RPMI7951 (cell line): ENCODE measurements around the gene ENTPD2. TPM values are rescaled to one million over a fixed set of nuclear protein-coding genes. Genes with fewer than 3 reads are reported as not detected.

Source experiments
- DNase-seq: peaks from one replicate; pipeline ENCODE4 v3.0.0-alpha.2; 2012; ENCODE audit warnings: low read depth
- total RNA-seq: library from RNA; depleted of rRNA; stranded (reverse); fragments of >200 nt; shearing (Covaris generic); gene quantifications from 2 replicates; pipeline ENCODE4 v1.2.3, GENCODE V29; 2014; rRNA removed

ENTPD2 gene
- total RNA-seq, result not detected in 2 replicates

- no peak for DNase-seq
Measured at GRCh38 chr9:137053944-137054931, at the start of gene ENTPD2. TSS of gene ENTPD2 (minus strand) at chr9:137054061. CDS start at chr9:137053997, 64 bp downstream.

- no peak for DNase-seq
Measured at GRCh38 chr9:137103206-137103999, 49.5 kb upstream of the ENTPD2 start.

- no peak for DNase-seq
Measured at GRCh38 chr9:137099231-137099630, 45.4 kb upstream of the ENTPD2 start.

GRCh38 chr9:137097761-137098462 lies 44.1 kb upstream of the ENTPD2 start:
- no peak for DNase-seq

- DNase-seq, result no peak
Measured at GRCh38 chr9:137096785-137097546, 43.1 kb upstream of the ENTPD2 start.

GRCh38 chr9:137095664-137096517 lies 42.0 kb upstream of the ENTPD2 start:
- no peak for DNase-seq

GRCh38 chr9:137089232-137089947 lies 35.5 kb upstream of the ENTPD2 start:
- DNase-seq, result no peak

- DNase-seq, result no peak
Measured at GRCh38 chr9:137088121-137088520, 34.3 kb upstream of the ENTPD2 start.

- no peak for DNase-seq
Measured at GRCh38 chr9:137087409-137087925, 33.6 kb upstream of the ENTPD2 start.

- peak; percentile 96 for DNase-seq
Measured at GRCh38 chr9:137086531-137087408, 32.9 kb upstream of the ENTPD2 start, which contains the start of gene MAN1B1. TSS of gene MAN1B1 (plus strand) at chr9:137086985. CDS start at chr9:137087000, 15 bp downstream.

GRCh38 chr9:137085920-137086530 lies 32.2 kb upstream of the ENTPD2 start:
- DNase-seq, result peak; percentile 82

GRCh38 chr9:137084526-137084925 lies 30.7 kb upstream of the ENTPD2 start:
- DNase-seq, result no peak

GRCh38 chr9:137083394-137084004 lies 29.6 kb upstream of the ENTPD2 start:
- DNase-seq, result peak; percentile 98

GRCh38 chr9:137082925-137083290 lies 29.0 kb upstream of the ENTPD2 start:
- no peak for DNase-seq

GRCh38 chr9:137082222-137082924 lies 28.5 kb upstream of the ENTPD2 start:
- no peak for DNase-seq

- no peak for DNase-seq
Measured at GRCh38 chr9:137080260-137081122, 26.6 kb upstream of the ENTPD2 start.
